TTC549 (cell line): ENCODE measurements around the gene CNOT9.

Experiments used
- FAIRE-seq: peaks from 2 replicates; lab custom pipeline; 2012; peaks lifted over from hg19 to GRCh38; lab: Jason Lieb, UNC

Gene CNOT9

GRCh38 chr2:218644721-218645120, 76.1 kb downstream of the CNOT9 start:
- FAIRE-seq = no peak

GRCh38 chr2:218645126-218645525, 76.5 kb downstream of the CNOT9 start:
- no peak for FAIRE-seq
